Measurements from ENCODE around the gene LILRB2. TPM values are rescaled to one million over a fixed set of nuclear protein-coding genes. Genes with fewer than 3 reads are reported as not detected.
A peak's percentile ranks its signal among the peaks of the same experiment; 100 is the strongest.

The LILRB2 gene
- total RNA-seq, 2 donors from 2014 or later: 11.1 to 13.7 TPM

DNA sequence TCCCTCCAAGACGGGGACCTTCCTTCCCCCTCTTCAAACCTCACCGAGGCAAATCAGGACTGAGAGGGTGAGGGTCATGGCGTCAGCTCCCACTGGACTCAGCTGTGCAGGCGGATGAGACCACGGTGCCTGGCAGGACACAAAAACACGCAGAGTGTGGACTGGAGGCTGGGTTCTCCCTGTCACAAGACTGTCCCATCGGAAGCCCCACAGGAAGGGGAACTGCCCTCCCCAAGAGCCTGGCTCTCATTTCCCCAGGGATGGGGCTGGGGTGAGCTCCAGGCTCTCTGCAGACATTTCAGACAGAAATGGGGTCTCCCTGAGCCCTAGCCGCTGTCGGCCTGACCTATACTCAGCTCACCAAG, 23.8 kb downstream of the LILRB2 start, which contains the start of gene LILRB5:
LILRB5 (minus strand) TSS at position 158 of the 365 bp plus-strand sequence; CDS start at position 78, 80 bp downstream.
- ATAC-seq (ENCODE audit: insufficient number of reproducible peaks, low FRiP score, low read depth): no peak
- DNase-seq (ENCODE audit: low spot score): no peak

DNA sequence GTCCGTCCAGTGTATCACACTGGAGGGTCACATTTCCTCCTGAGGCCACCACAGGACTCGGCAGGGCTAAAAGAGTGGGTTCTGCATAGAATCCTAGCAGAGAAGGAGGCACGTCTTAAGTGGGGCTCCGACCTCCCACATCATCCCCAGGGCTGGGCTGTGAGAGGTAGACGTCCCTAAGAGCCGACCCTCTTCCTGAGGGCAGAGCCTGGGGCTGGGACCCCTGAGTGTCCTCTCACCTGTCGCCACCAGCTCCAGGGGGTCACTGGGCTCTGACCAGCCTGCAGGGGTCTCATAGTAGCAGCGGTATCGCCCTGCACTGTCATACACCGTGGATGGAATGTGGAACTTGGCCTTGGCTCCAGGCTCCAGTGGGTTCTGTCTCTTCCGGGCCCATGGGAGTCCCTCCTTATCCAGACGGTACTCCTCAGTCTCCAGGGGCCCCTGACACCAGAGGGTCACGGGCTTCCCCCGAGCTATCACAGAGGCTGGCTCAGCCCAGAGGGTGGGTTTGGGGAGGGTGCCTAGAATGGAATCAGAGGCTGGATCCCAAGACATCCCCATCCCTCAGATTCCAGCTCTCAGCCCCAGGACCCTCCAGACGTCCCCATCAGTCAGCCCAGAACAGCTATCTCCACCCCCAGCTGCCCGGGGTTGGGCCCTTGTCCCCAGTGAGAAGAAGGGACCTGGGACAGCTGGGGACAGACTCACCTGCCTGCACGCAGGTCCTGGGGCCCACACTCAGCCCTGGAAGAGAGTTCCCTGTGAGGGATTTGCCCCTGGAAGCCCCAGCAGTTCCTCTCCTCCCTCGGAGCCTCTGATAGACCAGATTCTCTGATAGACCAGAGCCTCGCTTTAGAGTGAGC, 24.4 kb downstream of the LILRB2 start:
- Histone ChIP-seq H3K4me1 (ENCODE audit: control insufficient read depth in 1 of 2, low read depth in 2 of 2) (no peaks in the 10 kb centered on the region), H3K36me3 (no peaks in the 10 kb centered on the region), H3K4me3 (peak overlapping the region; percentile 39), H3K9me3 (no peaks in the 10 kb centered on the region), H3K27me3 (replicated peaks; ENCODE audit: insufficient read depth) (no peaks in the 10 kb centered on the region), H3K27ac (no peak overlapping the region)
- TF ChIP-seq, protein P1, sequence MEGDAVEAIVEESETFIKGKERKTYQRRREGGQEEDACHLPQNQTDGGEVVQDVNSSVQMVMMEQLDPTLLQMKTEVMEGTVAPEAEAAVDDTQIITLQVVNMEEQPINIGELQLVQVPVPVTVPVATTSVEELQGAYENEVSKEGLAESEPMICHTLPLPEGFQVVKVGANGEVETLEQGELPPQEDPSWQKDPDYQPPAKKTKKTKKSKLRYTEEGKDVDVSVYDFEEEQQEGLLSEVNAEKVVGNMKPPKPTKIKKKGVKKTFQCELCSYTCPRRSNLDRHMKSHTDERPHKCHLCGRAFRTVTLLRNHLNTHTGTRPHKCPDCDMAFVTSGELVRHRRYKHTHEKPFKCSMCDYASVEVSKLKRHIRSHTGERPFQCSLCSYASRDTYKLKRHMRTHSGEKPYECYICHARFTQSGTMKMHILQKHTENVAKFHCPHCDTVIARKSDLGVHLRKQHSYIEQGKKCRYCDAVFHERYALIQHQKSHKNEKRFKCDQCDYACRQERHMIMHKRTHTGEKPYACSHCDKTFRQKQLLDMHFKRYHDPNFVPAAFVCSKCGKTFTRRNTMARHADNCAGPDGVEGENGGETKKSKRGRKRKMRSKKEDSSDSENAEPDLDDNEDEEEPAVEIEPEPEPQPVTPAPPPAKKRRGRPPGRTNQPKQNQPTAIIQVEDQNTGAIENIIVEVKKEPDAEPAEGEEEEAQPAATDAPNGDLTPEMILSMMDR (IDR thresholded peaks at IDR 0.05): no peak
- ATAC-seq (ENCODE audit: insufficient number of reproducible peaks, low FRiP score, low read depth) (no peak), DNase-seq (ENCODE audit: low spot score) (no peak)

More for the DNA sequence above, 23.8 kb downstream of the LILRB2 start, which contains the start of gene LILRB5:
- Histone ChIP-seq H3K4me3 (peak within 1 kb of the TSS; percentile 39), H3K9me3 (no peaks in the 10 kb centered on the region), H3K36me3 (no peaks in the 10 kb centered on the region), H3K4me1 (ENCODE audit: control insufficient read depth in 1 of 2, low read depth in 2 of 2) (no peaks in the 10 kb centered on the region), H3K27ac (no peak within 1 kb of the TSS), H3K27me3 (replicated peaks; ENCODE audit: insufficient read depth) (no peaks in the 10 kb centered on the region)
- TF ChIP-seq, protein P1 (IDR thresholded peaks at IDR 0.05): no peak

DNA sequence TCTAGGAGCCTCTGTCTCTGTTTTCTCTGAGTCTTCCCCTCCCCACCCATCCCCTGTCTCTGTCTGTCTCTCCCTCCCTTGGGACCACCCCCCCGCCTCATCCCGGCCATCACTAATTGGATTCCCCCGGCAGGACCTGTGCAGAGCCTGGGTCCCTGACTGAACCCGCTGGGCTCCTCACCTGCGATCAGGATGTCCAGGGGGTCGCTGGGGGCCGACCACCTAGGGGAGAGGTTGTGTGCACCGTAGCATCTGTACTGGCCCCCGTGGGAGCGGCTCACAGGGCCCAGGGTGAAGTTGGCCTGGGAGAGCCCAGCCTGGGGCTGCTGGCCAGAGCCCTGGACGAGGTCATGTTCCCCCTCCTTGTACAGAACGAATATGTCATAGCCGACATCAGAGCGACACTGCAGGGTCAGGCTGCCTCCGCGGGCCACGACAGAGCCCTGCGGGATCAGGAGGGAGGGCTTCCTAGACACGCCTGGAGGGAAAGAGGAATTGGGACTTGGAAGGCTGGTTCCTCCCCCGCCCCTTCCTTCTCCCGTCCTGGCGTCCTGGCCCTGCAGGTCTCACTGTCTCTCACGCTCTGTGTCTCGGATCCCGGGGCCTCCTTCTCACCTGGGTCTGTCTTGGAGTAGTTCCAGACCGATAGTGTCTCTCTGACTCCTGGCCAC, 25.7 kb downstream of the LILRB2 start:
- no peak for DNase-seq (ENCODE audit: low spot score)
- H3K27me3 ChIP-seq (replicated peaks; ENCODE audit: insufficient read depth): no peaks in the 10 kb centered on the region
- TF ChIP-seq, protein P1 (IDR thresholded peaks at IDR 0.05): no peak
- no peak for ATAC-seq (ENCODE audit: insufficient number of reproducible peaks, low FRiP score, low read depth)
- no peaks in the 10 kb centered on the region for H3K4me1 ChIP-seq (ENCODE audit: control insufficient read depth in 1 of 2, low read depth in 2 of 2)
- H3K36me3 ChIP-seq: no peaks in the 10 kb centered on the region
- H3K9me3 ChIP-seq: no peaks in the 10 kb centered on the region
- no peak overlapping the region for H3K4me3 ChIP-seq
- H3K27ac ChIP-seq: no peak overlapping the region

- Histone ChIP-seq H3K27me3 (replicated peaks; ENCODE audit: insufficient read depth) (no peaks in the 10 kb centered on the region), H3K27ac (no peak overlapping the region), H3K4me1 (ENCODE audit: control insufficient read depth in 1 of 2, low read depth in 2 of 2) (no peaks in the 10 kb centered on the region), H3K36me3 (no peaks in the 10 kb centered on the region), H3K4me3 (no peak overlapping the region), H3K9me3 (no peaks in the 10 kb centered on the region)
- ATAC-seq (ENCODE audit: insufficient number of reproducible peaks, low FRiP score, low read depth) (no peak), DNase-seq (ENCODE audit: low spot score) (no peak)
- TF ChIP-seq, protein P1 (IDR thresholded peaks at IDR 0.05): no peak
Observed at GRCh38 chr19:54254195-54254906, 26.6 kb downstream of the LILRB2 start.
